ENCODE measurements around the gene EFCAB9. TPM values are rescaled to one million over a fixed set of nuclear protein-coding genes. Genes with fewer than 3 reads are reported as not detected.

The EFCAB9 gene
- total RNA-seq, 2 donors from 2014 or later = not detected

DNA sequence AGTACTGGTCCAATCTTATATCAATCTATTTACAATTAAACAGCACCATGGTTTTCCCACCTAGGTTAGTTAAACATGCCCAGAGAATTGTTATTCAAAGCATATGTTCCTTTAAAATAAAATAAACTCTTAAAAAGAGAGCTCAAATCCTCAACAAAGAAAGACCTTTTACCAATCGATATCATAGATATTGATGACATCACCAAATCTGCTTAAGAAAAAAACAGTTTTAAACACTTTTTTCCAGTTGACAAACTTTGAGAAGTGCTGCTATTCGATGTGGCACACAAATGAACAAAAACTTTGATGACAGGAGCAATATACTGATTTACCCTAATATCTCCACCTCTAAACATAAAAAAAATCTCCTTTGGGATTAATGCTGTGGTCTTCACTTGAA is 15.7 kb downstream of the EFCAB9 start:
- no peaks in the 10 kb centered on the region for H3K27me3 Mint-ChIP-seq (ENCODE audit: insufficient read depth)
- no peak overlapping the region for H3K27ac ChIP-seq (ENCODE audit: low read depth, low read length)
- H3K36me3 Mint-ChIP-seq (ENCODE audit: low read depth) = peaks cover 29% of the 10 kb centered on the region
- TF ChIP-seq, protein P1, sequence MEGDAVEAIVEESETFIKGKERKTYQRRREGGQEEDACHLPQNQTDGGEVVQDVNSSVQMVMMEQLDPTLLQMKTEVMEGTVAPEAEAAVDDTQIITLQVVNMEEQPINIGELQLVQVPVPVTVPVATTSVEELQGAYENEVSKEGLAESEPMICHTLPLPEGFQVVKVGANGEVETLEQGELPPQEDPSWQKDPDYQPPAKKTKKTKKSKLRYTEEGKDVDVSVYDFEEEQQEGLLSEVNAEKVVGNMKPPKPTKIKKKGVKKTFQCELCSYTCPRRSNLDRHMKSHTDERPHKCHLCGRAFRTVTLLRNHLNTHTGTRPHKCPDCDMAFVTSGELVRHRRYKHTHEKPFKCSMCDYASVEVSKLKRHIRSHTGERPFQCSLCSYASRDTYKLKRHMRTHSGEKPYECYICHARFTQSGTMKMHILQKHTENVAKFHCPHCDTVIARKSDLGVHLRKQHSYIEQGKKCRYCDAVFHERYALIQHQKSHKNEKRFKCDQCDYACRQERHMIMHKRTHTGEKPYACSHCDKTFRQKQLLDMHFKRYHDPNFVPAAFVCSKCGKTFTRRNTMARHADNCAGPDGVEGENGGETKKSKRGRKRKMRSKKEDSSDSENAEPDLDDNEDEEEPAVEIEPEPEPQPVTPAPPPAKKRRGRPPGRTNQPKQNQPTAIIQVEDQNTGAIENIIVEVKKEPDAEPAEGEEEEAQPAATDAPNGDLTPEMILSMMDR (conservative IDR thresholded peaks at IDR 0.05) = no peak
- no peaks in the 10 kb centered on the region for H3K9me3 Mint-ChIP-seq
- WGBS, 2 experiments (ENCODE audit: insufficient coverage in 1 of 2, insufficient read length in 1 of 2) = 97 to 100% methylated on average over 2 of the region's 2 CpGs
- no peak overlapping the region for H3K27ac Mint-ChIP-seq
- no peak overlapping the region for H3K9ac ChIP-seq (ENCODE audit: extremely low read depth, low read length, poor library complexity, severe bottlenecking)
- peaks cover 8% of the 10 kb centered on the region for H3K9me3 ChIP-seq (ENCODE audit: control insufficient read depth, low read length)
- peaks cover 62% of the 10 kb centered on the region for H3K36me3 ChIP-seq (ENCODE audit: control insufficient read depth, insufficient read depth, low read length)
- no peak overlapping the region for H3K4me3 ChIP-seq (ENCODE audit: low read length)
- no peaks in the 10 kb centered on the region for H3K27me3 ChIP-seq (ENCODE audit: control insufficient read depth, insufficient read depth, low read length, poor library complexity, severe bottlenecking)
- H3K4me3 Mint-ChIP-seq = no peak overlapping the region
- H3K4me1 Mint-ChIP-seq = no peaks in the 10 kb centered on the region
- H3K4me1 ChIP-seq (ENCODE audit: control insufficient read depth, insufficient read depth, low read length) = no peaks in the 10 kb centered on the region
- no peak for DNase-seq

DNA sequence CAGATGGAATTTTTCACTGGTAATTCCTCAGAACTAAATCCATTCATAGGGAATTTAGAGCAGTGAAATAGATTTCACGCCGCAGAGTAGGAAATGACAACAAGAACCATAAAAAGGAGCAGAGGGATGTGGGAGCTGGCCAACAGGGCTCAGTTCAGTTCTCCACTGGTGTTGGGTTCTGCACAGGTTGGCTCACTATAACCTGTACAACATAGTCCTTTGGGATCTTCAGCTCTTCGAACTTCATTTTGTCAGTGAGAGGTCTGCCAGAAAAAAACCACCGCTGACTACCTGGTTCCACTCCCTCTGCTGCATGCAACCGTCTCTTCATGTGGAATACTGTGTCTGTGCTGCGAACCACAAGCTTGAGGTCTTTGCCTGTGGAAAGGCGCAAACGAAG is 17.7 kb downstream of the EFCAB9 start:
- Mint-ChIP-seq H3K4me1 (no peaks in the 10 kb centered on the region), H3K9me3 (no peaks in the 10 kb centered on the region), H3K27ac (no peak overlapping the region), H3K27me3 (ENCODE audit: insufficient read depth) (no peaks in the 10 kb centered on the region), H3K4me3 (no peak overlapping the region), H3K36me3 (ENCODE audit: low read depth) (peaks cover 43% of the 10 kb centered on the region)
- Histone ChIP-seq H3K27ac (ENCODE audit: low read depth, low read length) (no peak overlapping the region), H3K9ac (ENCODE audit: extremely low read depth, low read length, poor library complexity, severe bottlenecking) (no peak overlapping the region), H3K4me3 (ENCODE audit: low read length) (no peak overlapping the region), H3K36me3 (ENCODE audit: control insufficient read depth, insufficient read depth, low read length) (peaks cover 79% of the 10 kb centered on the region), H3K9me3 (ENCODE audit: control insufficient read depth, low read length) (peaks cover 11% of the 10 kb centered on the region), H3K27me3 (ENCODE audit: control insufficient read depth, insufficient read depth, low read length, poor library complexity, severe bottlenecking) (no peaks in the 10 kb centered on the region), H3K4me1 (ENCODE audit: control insufficient read depth, insufficient read depth, low read length) (no peaks in the 10 kb centered on the region)
- WGBS, 2 experiments (ENCODE audit: insufficient coverage in 1 of 2, insufficient read length in 1 of 2) = 94 to 96% methylated on average over 8 of the region's 8 CpGs
- no peak for DNase-seq
- TF ChIP-seq, protein P1 (conservative IDR thresholded peaks at IDR 0.05) = no peak

DNA sequence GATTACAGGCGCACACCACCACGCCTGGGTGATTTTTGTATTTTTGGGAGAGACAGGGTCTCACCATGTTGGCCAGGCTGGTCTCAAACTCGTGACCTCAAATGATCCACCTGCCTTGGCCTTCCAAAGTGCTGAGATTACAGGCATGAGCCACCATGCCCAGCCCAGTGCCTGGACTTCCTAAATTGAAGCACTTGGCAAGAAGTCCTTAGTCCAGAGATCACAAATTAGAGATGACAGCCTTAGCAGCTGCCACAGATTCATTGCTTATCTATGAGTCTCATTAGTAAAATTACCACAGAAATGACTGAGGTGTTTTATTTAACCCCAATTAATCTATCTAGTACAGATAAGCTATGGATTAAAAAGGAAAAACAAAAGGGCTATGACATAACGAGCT is 19.2 kb downstream of the EFCAB9 start:
- WGBS, 2 experiments (ENCODE audit: insufficient coverage in 1 of 2, insufficient read length in 1 of 2) = 93 to 97% methylated on average over 3 to 4 of the region's 4 CpGs
- DNase-seq = no peak
- no peak overlapping the region for H3K27ac ChIP-seq (ENCODE audit: low read depth, low read length)
- Mint-ChIP-seq H3K4me3 (no peak overlapping the region), H3K9me3 (no peaks in the 10 kb centered on the region), H3K27ac (no peak overlapping the region), H3K4me1 (no peaks in the 10 kb centered on the region), H3K36me3 (ENCODE audit: low read depth) (peaks cover 53% of the 10 kb centered on the region), H3K27me3 (ENCODE audit: insufficient read depth) (no peaks in the 10 kb centered on the region)
- no peak overlapping the region for H3K9ac ChIP-seq (ENCODE audit: extremely low read depth, low read length, poor library complexity, severe bottlenecking)
- TF ChIP-seq, protein P1 (conservative IDR thresholded peaks at IDR 0.05) = no peak
- H3K4me1 ChIP-seq (ENCODE audit: control insufficient read depth, insufficient read depth, low read length) = no peaks in the 10 kb centered on the region
- H3K36me3 ChIP-seq (ENCODE audit: control insufficient read depth, insufficient read depth, low read length) = peaks cover 82% of the 10 kb centered on the region
- no peak overlapping the region for H3K4me3 ChIP-seq (ENCODE audit: low read length)
- H3K9me3 ChIP-seq (ENCODE audit: control insufficient read depth, low read length) = peaks cover 11% of the 10 kb centered on the region
- H3K27me3 ChIP-seq (ENCODE audit: control insufficient read depth, insufficient read depth, low read length, poor library complexity, severe bottlenecking) = no peaks in the 10 kb centered on the region
